HL-60 (cell line): ENCODE data around the gene GRHL1.
A peak's percentile ranks its signal among the peaks of the same experiment; 100 is the strongest.

Source experiments
- DNase-seq, 2 experiments: peaks; one replicate each; pipeline ENCODE4 v3.0.0-alpha.2; 2010 to 2020; ENCODE audit warnings: low read depth in 1 of 2, low spot score in 1 of 2
- H3K27ac ChIP-seq: fragments of 250-450 bp; sonication (Bioruptor Pico); replicated peaks from 2 replicates; pipeline ENCODE4 v1.5.1; 2020; ENCODE audit warnings: mild to moderate bottlenecking, moderate library complexity
- H3K27me3 ChIP-seq: fragments of 250-450 bp; sonication (Bioruptor Pico); 2 replicates; pipeline ENCODE4 v1.5.1; 2021; ENCODE audit warnings: mild to moderate bottlenecking, moderate library complexity; ENCODE audit not compliant: insufficient read depth, poor library complexity, severe bottlenecking
- H3K4me3 ChIP-seq: replicated peaks from 2 replicates; pipeline ENCODE4 v1.5.1; 2011; ENCODE audit warnings: mild to moderate bottlenecking, control low read depth, low read length; ENCODE audit not compliant: insufficient read depth
- CTCF ChIP-seq: IDR thresholded peaks from one replicate; pipeline ENCODE4 v1.5.1; 2011; ENCODE audit warnings: low read length, control low read depth, inconsistent platforms; ENCODE audit not compliant: insufficient read depth
- GABPA ChIP-seq: IDR thresholded peaks from 2 replicates; pipeline ENCODE4 v1.6.1; 2012; ENCODE audit warnings: low read depth
- POLR2AphosphoS5 ChIP-seq: IDR thresholded peaks from 2 replicates; pipeline ENCODE4 v1.6.1; 2012; ENCODE audit warnings: low read depth
- REST ChIP-seq: IDR thresholded peaks from 2 replicates; pipeline ENCODE4 v1.6.1; 2012; ENCODE audit warnings: low read depth; ENCODE audit not compliant: insufficient replicate concordance
- SPI1 ChIP-seq: IDR thresholded peaks from 2 replicates; pipeline ENCODE4 v1.6.1; 2012; ENCODE audit warnings: low read depth, mild to moderate bottlenecking, borderline replicate concordance

The GRHL1 gene

GRCh38 chr2:10019174-10019573 is 67.7 kb downstream of the GRHL1 start:
- no peak overlapping the region for H3K4me3 ChIP-seq
- no peak overlapping the region for H3K27ac ChIP-seq
- peak in 1 of 2 experiments; percentile 45 for DNase-seq
- no peak for TF ChIP-seq POLR2AphosphoS5
- no peak for TF ChIP-seq GABPA
- no peak for TF ChIP-seq REST
- no peak for TF ChIP-seq CTCF
- no peak for TF ChIP-seq SPI1
- no peaks in the 10 kb centered on the region for H3K27me3 ChIP-seq

DNA sequence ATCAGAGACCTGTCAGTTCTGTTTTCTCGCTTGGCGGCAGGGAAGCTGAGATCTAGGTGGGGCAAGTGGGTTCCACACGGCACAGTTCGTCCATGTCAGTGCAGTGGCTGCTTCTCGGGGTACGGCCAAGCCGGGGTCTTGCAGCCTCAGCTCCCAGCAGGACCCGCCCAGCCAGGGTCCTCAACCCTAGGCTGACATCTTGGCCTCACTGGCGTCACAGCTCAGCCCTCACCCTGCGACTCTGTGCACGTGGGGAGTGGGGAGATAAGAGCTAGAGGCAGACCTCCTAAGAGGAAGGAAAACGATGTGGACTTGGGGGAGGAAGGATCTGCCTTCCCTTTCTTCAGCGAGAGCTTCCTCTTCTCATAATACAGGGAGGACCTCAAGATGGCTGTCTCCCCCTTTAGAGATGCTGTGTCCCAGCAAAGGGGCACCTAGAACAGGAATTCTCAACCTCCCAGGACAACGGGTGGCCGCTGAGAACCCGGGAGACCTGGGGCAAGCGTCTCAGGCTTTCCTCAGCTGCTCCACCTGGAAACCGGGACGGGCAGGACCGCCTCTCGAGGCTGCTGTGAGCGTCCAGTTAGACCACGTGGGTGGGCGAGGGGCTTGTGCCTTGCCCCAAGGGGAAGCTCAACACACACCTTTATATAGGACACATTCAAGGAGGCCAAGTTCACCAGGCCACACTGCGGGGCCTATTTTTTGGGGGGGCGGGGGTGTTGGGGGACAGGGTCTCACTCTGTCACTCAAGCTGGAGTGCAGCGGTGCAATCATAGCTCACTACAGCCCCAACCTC is 68.3 kb downstream of the GRHL1 start:
- DNase-seq = no peak
- no peak overlapping the region for H3K4me3 ChIP-seq
- H3K27ac ChIP-seq = no peak overlapping the region
- no peak for TF ChIP-seq SPI1
- no peak for TF ChIP-seq CTCF
- TF ChIP-seq POLR2AphosphoS5 = no peak
- TF ChIP-seq REST = no peak
- no peak for TF ChIP-seq GABPA
- no peaks in the 10 kb centered on the region for H3K27me3 ChIP-seq

DNA sequence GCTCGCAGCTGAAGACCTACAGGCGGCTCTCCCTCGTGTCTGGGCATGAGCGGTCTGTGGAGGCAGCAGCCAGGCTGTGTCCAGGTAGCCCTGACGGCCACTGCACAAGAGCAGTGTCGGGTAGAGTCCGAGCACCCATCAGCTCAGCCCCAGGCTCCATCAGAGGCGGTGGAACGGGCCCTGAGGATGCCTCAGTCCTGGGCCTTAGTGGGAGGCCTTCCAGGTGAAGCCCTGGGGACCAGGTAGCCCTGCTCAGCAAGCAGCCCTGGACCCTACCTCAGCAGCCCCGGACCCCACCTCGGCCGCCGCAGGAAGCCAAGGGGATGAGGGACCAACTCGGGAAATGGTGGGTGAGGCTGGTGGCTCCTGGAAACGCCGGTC is 70.5 kb downstream of the GRHL1 start:
- TF ChIP-seq POLR2AphosphoS5 (no peak), SPI1 (no peak), GABPA (no peak), CTCF (no peak), REST (no peak)
- no peak overlapping the region for H3K27ac ChIP-seq
- DNase-seq = no peak

More for the DNA sequence above, 70.5 kb downstream of the GRHL1 start:
- Histone ChIP-seq H3K4me3 (no peak overlapping the region), H3K27me3 (no peaks in the 10 kb centered on the region)
